Measurements from ENCODE around the gene RHOF. TPM values are rescaled to one million over a fixed set of nuclear protein-coding genes. Genes with fewer than 3 reads are reported as not detected.

Gene RHOF
- total and polyA plus RNA-seq, 2 of the 13 experiments (the other 11 are each of a cell fraction or from before 2014, with no cell fraction given): 14.6 to 32.2 TPM

DNA sequence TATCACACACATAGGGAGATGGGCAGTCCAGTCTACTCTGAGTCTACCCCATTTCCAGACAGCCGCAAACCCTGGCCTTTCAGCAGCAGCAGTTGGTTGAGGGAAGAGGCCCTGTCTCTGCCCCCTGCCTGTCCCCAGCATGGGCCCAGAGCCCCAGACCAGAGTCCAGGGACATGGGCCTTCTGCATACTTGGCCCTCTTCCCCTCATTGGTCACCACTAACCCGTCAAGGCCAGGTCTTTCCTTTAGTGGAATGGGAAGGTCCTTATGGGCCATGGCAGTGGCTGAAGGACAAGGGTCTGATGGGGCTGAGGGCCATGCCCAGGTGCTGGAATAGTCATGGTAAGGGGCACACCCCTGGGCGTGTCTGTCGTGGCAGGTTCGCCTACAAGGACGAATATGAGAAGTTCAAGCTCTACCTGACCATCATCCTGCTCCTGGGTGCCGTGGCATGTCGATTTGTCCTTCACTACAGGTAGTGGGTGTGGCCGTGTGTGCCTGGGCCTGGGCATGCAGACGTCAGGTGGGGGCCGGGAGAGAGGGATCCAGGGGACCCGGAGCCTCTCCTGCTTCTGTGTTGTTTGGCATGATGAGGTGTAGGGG lies 41.6 kb downstream of the RHOF start:
- Histone ChIP-seq H3K4me1 (ENCODE audit: insufficient read depth, low read length) (peaks cover 49% of the 10 kb centered on the region), H3K36me3 (replicated peaks in 1 of 2; ENCODE audit: control insufficient read depth in 1 of 2, insufficient read depth in 2 of 2, low read length in 2 of 2) (peaks cover 3 to 12% of the 10 kb centered on the region in 2 experiments; a peak in 3 of 5 replicates), H3K9me3 (ENCODE audit: low read length) (no peaks in the 10 kb centered on the region), H3K27ac (ENCODE audit: extremely low read length, insufficient read depth, low read length) (peak overlapping the region; percentile 52), H3K9ac (ENCODE audit: insufficient read depth, low read depth, low read length) (no peak overlapping the region), H3K4me3 (replicated peaks in 1 of 3; ENCODE audit: insufficient read depth in 1 of 3, low read depth in 2 of 3, low read length in 3 of 3) (no peak overlapping the region), H3K79me2 (ENCODE audit: insufficient read depth, low read length) (no peaks in the 10 kb centered on the region), H4K20me1 (ENCODE audit: insufficient read depth, low read length) (no peaks in the 10 kb centered on the region), H3K4me2 (ENCODE audit: low read depth, low read length) (0 out of 2 replicates have a peak overlapping the region, but pooled peaks have one; percentile 27), H3K27me3 (ENCODE audit: control insufficient read depth in 1 of 2, insufficient read depth in 2 of 2, low read length in 2 of 2) (no peaks in the 10 kb centered on the region), H2AFZ (ENCODE audit: low read length) (no peak overlapping the region)
- no TSS peak for BruUV-seq (replicated peaks)
- FAIRE-seq (no peak), ATAC-seq (peak; percentile 33), DNase-seq (ENCODE audit: low spot score) (no peak)
- 91% methylated on average over 10 of the region's 12 CpGs for WGBS (ENCODE audit: low lambda C conversion rate)
- ChIA-PET POLR2A (no interaction called here), CTCF (ENCODE audit: low intra/inter-chr PET ratio, low total read pairs) (no interaction called here)
- intact Hi-C loops (cut with micrococcal nuclease; ENCODE audit: unreplicated experiment): no loop called here
- in situ Hi-C loops (cut with HindIII; ENCODE audit: extremely low pct_ligation_motif_present, low pct_unique_long_range_greater_than_20kb): no loop called here
- TF ChIP-seq YY1 (IDR thresholded peaks at IDR 0.05; ENCODE audit: insufficient read depth, insufficient replicate concordance, low read depth, low read length) (no peak), NFYB (CRISPR knock-in tag; IDR thresholded peaks at IDR 0.05) (peak; percentile 34; the same call in 1 of the 2 replicates), ARID5B (CRISPR knock-in tag; IDR thresholded peaks at IDR 0.05) (peak; percentile 36; the same call in 1 of the 2 replicates), MED13 (CRISPR knock-in tag; IDR thresholded peaks at IDR 0.05) (no peak), E2F1 (CRISPR knock-in tag; IDR thresholded peaks at IDR 0.05) (no peak), ZBTB4 (CRISPR knock-in tag; IDR thresholded peaks at IDR 0.05; ENCODE audit: borderline replicate concordance) (0 out of 2 replicates have a peak, but pooled peaks have one; percentile 51), EED (CRISPR knock-in tag; IDR thresholded peaks at IDR 0.05) (no peak), ZSCAN22 (CRISPR knock-in tag; IDR thresholded peaks at IDR 0.05) (no peak), TEAD3 (CRISPR knock-in tag; optimal IDR thresholded peaks at IDR 0.05; ENCODE audit: borderline replicate concordance) (peak; percentile 38), ZNF205 (CRISPR knock-in tag; IDR thresholded peaks at IDR 0.05) (peak; percentile 99)
- TF ChIP-seq, protein P1, sequence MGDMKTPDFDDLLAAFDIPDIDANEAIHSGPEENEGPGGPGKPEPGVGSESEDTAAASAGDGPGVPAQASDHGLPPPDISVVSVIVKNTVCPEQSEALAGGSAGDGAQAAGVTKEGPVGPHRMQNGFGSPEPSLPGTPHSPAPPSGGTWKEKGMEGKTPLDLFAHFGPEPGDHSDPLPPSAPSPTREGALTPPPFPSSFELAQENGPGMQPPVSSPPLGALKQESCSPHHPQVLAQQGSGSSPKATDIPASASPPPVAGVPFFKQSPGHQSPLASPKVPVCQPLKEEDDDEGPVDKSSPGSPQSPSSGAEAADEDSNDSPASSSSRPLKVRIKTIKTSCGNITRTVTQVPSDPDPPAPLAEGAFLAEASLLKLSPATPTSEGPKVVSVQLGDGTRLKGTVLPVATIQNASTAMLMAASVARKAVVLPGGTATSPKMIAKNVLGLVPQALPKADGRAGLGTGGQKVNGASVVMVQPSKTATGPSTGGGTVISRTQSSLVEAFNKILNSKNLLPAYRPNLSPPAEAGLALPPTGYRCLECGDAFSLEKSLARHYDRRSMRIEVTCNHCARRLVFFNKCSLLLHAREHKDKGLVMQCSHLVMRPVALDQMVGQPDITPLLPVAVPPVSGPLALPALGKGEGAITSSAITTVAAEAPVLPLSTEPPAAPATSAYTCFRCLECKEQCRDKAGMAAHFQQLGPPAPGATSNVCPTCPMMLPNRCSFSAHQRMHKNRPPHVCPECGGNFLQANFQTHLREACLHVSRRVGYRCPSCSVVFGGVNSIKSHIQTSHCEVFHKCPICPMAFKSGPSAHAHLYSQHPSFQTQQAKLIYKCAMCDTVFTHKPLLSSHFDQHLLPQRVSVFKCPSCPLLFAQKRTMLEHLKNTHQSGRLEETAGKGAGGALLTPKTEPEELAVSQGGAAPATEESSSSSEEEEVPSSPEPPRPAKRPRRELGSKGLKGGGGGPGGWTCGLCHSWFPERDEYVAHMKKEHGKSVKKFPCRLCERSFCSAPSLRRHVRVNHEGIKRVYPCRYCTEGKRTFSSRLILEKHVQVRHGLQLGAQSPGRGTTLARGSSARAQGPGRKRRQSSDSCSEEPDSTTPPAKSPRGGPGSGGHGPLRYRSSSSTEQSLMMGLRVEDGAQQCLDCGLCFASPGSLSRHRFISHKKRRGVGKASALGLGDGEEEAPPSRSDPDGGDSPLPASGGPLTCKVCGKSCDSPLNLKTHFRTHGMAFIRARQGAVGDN (CRISPR knock-in tag; IDR thresholded peaks at IDR 0.05): peak; percentile 87

Data from HepG2 (cell line).